AG04450 (cell line): Measurements from ENCODE around the gene DSPP. TPM values are rescaled to one million over a fixed set of nuclear protein-coding genes. Genes with fewer than 3 reads are reported as not detected.

Experiments used
- CTCF ChIA-PET: fragments of 300-600, 350-600 bp; formaldehyde crosslinking; extraction: SDS; loops from one replicate; lab custom pipeline; 2022; ENCODE audit warnings: antibody characterized with exemption, inconsistent platforms; lab: Charles Lee
- POLR2A ChIA-PET: fragments of 350-600 bp; formaldehyde crosslinking; extraction: SDS; loops from one replicate; lab custom pipeline; 2021; ENCODE audit warnings: antibody characterized with exemption, inconsistent platforms; lab: Yijun Ruan, JAX
- DNase-seq: peaks from one replicate; pipeline ENCODE4 v3.0.0-alpha.2; 2011; ENCODE audit warnings: low read depth, low spot score
- H3K27ac ChIP-seq: one replicate; pipeline ENCODE4 v1.5.1; 2012; ENCODE audit warnings: low read depth, low read length, control low read depth
- H3K27me3 ChIP-seq: one replicate; pipeline ENCODE4 v1.6.0; 2012; ENCODE audit warnings: low read length; ENCODE audit not compliant: control insufficient read depth, insufficient read depth
- H3K4me3 ChIP-seq: 2 replicates; pipeline ENCODE4 v1.5.1; 2011; ENCODE audit warnings: mild to moderate bottlenecking, low read depth, low read length, control low read depth
- H3K9me3 ChIP-seq: 2 replicates; pipeline ENCODE4 v1.5.1; 2012; ENCODE audit warnings: low read length; ENCODE audit not compliant: control insufficient read depth, insufficient read depth
- CTCF ChIP-seq: IDR thresholded peaks from 2 replicates; pipeline ENCODE4 v1.5.1; 2011; ENCODE audit warnings: low read depth, low read length, control low read depth, inconsistent platforms
- polyA minus RNA-seq: library from RNA; depleted of rRNA, polyadenylated mRNA; stranded (reverse); fragments of >200 nt; gene quantifications from 2 replicates; pipeline ENCODE4 v1.2.3, GENCODE V29; 2011; rRNA and poly(A)+ RNA removed
- polyA plus RNA-seq: library from polyadenylated mRNA; depleted of rRNA; stranded (reverse); fragments of >200 nt; gene quantifications from 2 replicates; pipeline ENCODE4 v1.2.3, GENCODE V29; 2011; rRNA removed

Gene DSPP
- not detected in 2 replicates for polyA plus RNA-seq
- not detected in 2 replicates for polyA minus RNA-seq

DNA sequence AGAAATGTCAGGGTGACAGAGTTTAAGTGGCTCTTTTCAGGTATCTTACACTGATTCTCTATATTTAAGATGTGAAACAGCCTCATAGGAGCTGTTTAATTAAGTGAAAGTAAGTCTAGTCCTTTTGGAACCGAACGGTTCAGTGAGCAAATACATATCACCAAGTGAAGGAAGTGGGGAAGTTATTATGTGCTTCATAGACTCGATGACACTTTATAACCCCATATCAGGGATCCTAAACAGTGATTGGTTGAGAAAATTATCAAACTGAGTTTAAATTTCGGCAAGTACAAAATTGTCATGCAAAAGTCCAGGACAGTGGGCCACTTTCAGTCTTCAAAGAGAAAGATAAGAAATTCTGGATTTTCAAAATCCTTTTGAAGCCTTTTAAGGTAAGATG lies at the start of gene DSPP:
TSS of gene DSPP (plus strand) at position 301 of the 400 bp plus-strand sequence. CDS start 2,380 bp downstream, outside the sequence.
- TF ChIP-seq CTCF: no peak
- no peaks in the 10 kb centered on the region for H3K9me3 ChIP-seq
- H3K4me3 ChIP-seq: no peak within 1 kb of the TSS
- CTCF ChIA-PET: no interaction called here
- no peak within 1 kb of the TSS for H3K27ac ChIP-seq
- H3K27me3 ChIP-seq: no peaks in the 10 kb centered on the region
- POLR2A ChIA-PET: no interaction called here
- no peak for DNase-seq

- DNase-seq: no peak
- CTCF ChIA-PET: no interaction called here
- POLR2A ChIA-PET: interaction anchor here (0.7 kb wide), 1 partner anchor 21 kb away, joined by 5 read pairs; no protein-coding TSS in a partner anchor
- Histone ChIP-seq H3K4me3 (no peak overlapping the region), H3K9me3 (no peaks in the 10 kb centered on the region), H3K27ac (no peak overlapping the region), H3K27me3 (peaks cover 2% of the 10 kb centered on the region)
- TF ChIP-seq CTCF: no peak
Measured at GRCh38 chr4:87559090-87559837, 49.1 kb upstream of the DSPP start.

DNA sequence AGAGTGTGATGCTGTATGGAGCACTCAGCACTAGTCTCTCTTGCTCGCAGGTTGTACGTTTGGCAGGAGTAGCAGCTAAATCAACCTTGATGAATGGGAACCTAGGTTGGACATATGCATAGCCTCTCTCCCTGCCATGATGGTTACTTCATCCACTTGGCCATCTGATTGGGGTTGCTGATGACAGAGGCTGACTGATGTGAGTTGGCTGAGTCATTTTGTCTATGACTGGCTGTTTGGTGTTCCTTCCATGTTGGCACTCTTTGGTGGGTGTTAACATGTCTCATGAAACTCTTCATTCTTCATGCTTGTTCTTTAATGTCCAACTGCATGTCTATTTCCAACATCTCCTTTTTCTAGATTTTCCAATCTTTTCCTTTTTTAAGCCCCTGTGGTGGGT lies 47.5 kb upstream of the DSPP start:
- CTCF ChIA-PET: interaction anchor here (0.9 kb wide), 1 partner anchor 16 kb away, joined by 4 read pairs; no protein-coding TSS in a partner anchor
- POLR2A ChIA-PET: no interaction called here
- no peaks in the 10 kb centered on the region for H3K9me3 ChIP-seq
- no peak overlapping the region for H3K27ac ChIP-seq
- peaks cover 2% of the 10 kb centered on the region for H3K27me3 ChIP-seq
- DNase-seq: no peak
- TF ChIP-seq CTCF: no peak
- no peak overlapping the region for H3K4me3 ChIP-seq

DNA sequence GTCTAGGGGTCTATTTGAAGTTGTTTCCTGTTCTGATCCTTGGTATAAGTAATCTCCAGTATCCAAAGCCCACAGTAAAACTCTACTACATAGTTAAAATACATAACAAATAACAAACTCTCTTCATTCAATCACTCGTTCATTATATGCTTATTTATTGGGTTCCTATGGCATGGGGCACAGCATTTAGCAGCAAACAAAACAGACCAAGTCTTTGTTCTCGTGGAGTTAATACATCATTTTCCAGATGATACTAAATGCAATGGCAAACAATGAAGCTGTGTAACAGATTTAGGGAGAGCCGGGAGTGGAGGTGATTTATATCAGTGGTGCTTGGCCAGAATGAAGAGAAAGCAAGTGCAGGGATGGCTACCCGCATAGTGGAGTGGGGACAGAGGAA lies 42.6 kb upstream of the DSPP start:
- CTCF ChIA-PET: no interaction called here
- H3K4me3 ChIP-seq: no peak overlapping the region
- H3K9me3 ChIP-seq: no peaks in the 10 kb centered on the region
- no peak for TF ChIP-seq CTCF
- DNase-seq: no peak
- POLR2A ChIA-PET: no interaction called here
- H3K27me3 ChIP-seq: peaks cover 4% of the 10 kb centered on the region
- no peak overlapping the region for H3K27ac ChIP-seq

- DNase-seq: no peak
- H3K27ac ChIP-seq: no peak overlapping the region
- H3K27me3 ChIP-seq: peaks cover 4% of the 10 kb centered on the region
- H3K9me3 ChIP-seq: no peaks in the 10 kb centered on the region
- CTCF ChIA-PET: no interaction called here
- TF ChIP-seq CTCF: no peak
- POLR2A ChIA-PET: no interaction called here
- H3K4me3 ChIP-seq: no peak overlapping the region
Measured at GRCh38 chr4:87566276-87566675, 42.1 kb upstream of the DSPP start.
